ENCODE results near the gene ID2.

- TF ChIP-seq ZNF302 (CRISPR knock-in tag; IDR thresholded peaks at IDR 0.05) (no peak), KDM5A (IDR thresholded peaks at IDR 0.05) (no peak), CTCF (IDR thresholded peaks at IDR 0.05) (no peak), RAD21 (conservative IDR thresholded peaks at IDR 0.05 in 1 of 2, IDR thresholded peaks at IDR 0.05 in 1 of 2) (no peak), EP300 (IDR thresholded peaks at IDR 0.05) (no peak)
Observed at GRCh38 chr2:8638327-8638726, 43.5 kb upstream of the ID2 start.

Data from A549 (cell line).